HL-60/S4 treated with phorbol 12-myristate 13-acetate at 8.2 ng/mL for 4 days and 3 days (cell line): ENCODE measurements around the gene CADM1.

ENCODE experiments used
- in situ Hi-C: fragments of 300-500 bp; cut with MboI; formaldehyde crosslinking; loops from 2 replicates; pipeline ENCODE4 v1.15.0; 2022; ENCODE audit warnings: low sequenced_read_pairs

Gene CADM1

GRCh38 chr11:115363426-115363825, 140.8 kb downstream of the CADM1 start:
- in situ Hi-C loops: no loop called here

- in situ Hi-C loops: no loop called here
Observed at GRCh38 chr11:115362997-115363396, 141.2 kb downstream of the CADM1 start.

- in situ Hi-C loops: no loop called here
Observed at GRCh38 chr11:115361025-115361424, 143.2 kb downstream of the CADM1 start.

- in situ Hi-C loops: no loop called here
Observed at GRCh38 chr11:115360186-115360824, 143.9 kb downstream of the CADM1 start.

GRCh38 chr11:115357066-115357465, 147.1 kb downstream of the CADM1 start:
- in situ Hi-C loops: no loop called here

- in situ Hi-C loops: no loop called here
Observed at GRCh38 chr11:115352805-115353485, 151.3 kb downstream of the CADM1 start.

- in situ Hi-C loops: loop anchor here (25.0 kb wide), 3 partner anchors 538 to 888 kb away; no protein-coding TSS in a partner anchor
Observed at GRCh38 chr11:115349335-115350017, 154.7 kb downstream of the CADM1 start.

GRCh38 chr11:115348416-115348815, 155.8 kb downstream of the CADM1 start:
- in situ Hi-C loops: loop anchor here (25.0 kb wide), 3 partner anchors 539 to 889 kb away; no protein-coding TSS in a partner anchor

- in situ Hi-C loops: loop anchor here (25.0 kb wide), 3 partner anchors 540 to 890 kb away; no protein-coding TSS in a partner anchor
Observed at GRCh38 chr11:115347106-115347505, 157.1 kb downstream of the CADM1 start.

- in situ Hi-C loops: loop anchor here (25.0 kb wide), 3 partner anchors 541 to 891 kb away; no protein-coding TSS in a partner anchor
Observed at GRCh38 chr11:115345840-115346239, 158.4 kb downstream of the CADM1 start.

- in situ Hi-C loops: loop anchor here (25.0 kb wide), 3 partner anchors 542 to 892 kb away; no protein-coding TSS in a partner anchor
Observed at GRCh38 chr11:115345361-115345760, 158.9 kb downstream of the CADM1 start.

GRCh38 chr11:115344846-115345245, 159.4 kb downstream of the CADM1 start:
- in situ Hi-C loops: loop anchor here (25.0 kb wide), 3 partner anchors 542 to 892 kb away; no protein-coding TSS in a partner anchor

- in situ Hi-C loops: loop anchor here (25.0 kb wide), 3 partner anchors 545 to 895 kb away; no protein-coding TSS in a partner anchor
Observed at GRCh38 chr11:115342142-115342541, 162.1 kb downstream of the CADM1 start.

GRCh38 chr11:115340874-115341273, 163.3 kb downstream of the CADM1 start:
- in situ Hi-C loops: loop anchor here (25.0 kb wide), 3 partner anchors 546 to 896 kb away; no protein-coding TSS in a partner anchor

GRCh38 chr11:115338476-115338875, 165.7 kb downstream of the CADM1 start:
- in situ Hi-C loops: loop anchor here (25.0 kb wide), 3 partner anchors 549 to 899 kb away; no protein-coding TSS in a partner anchor

- in situ Hi-C loops: loop anchor here (25.0 kb wide), 3 partner anchors 552 to 902 kb away; no protein-coding TSS in a partner anchor
Observed at GRCh38 chr11:115334932-115335788, 169.1 kb downstream of the CADM1 start.

GRCh38 chr11:115333949-115334348, 170.3 kb downstream of the CADM1 start:
- in situ Hi-C loops: loop anchor here (25.0 kb wide), 3 partner anchors 553 to 903 kb away; no protein-coding TSS in a partner anchor

GRCh38 chr11:115333121-115333520, 171.1 kb downstream of the CADM1 start:
- in situ Hi-C loops: loop anchor here (25.0 kb wide), 3 partner anchors 554 to 904 kb away; no protein-coding TSS in a partner anchor

GRCh38 chr11:115330684-115331482, 173.3 kb downstream of the CADM1 start:
- in situ Hi-C loops: loop anchor here (25.0 kb wide), 3 partner anchors 556 to 906 kb away; no protein-coding TSS in a partner anchor
